GM12872 (cell line): ENCODE results near the gene F2RL1.

Experiments
- TF ChIP-seq, protein P1 (sequence below): IDR thresholded peaks from 3 replicates; pipeline ENCODE4 v1.5.1; 2011; ENCODE audit warnings: low read depth, mild to moderate bottlenecking, low read length, moderate library complexity; ENCODE audit not compliant: insufficient read depth

F2RL1 gene, protein sequence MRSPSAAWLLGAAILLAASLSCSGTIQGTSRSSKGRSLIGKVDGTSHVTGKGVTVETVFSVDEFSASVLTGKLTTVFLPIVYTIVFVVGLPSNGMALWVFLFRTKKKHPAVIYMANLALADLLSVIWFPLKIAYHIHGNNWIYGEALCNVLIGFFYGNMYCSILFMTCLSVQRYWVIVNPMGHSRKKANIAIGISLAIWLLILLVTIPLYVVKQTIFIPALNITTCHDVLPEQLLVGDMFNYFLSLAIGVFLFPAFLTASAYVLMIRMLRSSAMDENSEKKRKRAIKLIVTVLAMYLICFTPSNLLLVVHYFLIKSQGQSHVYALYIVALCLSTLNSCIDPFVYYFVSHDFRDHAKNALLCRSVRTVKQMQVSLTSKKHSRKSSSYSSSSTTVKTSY

DNA sequence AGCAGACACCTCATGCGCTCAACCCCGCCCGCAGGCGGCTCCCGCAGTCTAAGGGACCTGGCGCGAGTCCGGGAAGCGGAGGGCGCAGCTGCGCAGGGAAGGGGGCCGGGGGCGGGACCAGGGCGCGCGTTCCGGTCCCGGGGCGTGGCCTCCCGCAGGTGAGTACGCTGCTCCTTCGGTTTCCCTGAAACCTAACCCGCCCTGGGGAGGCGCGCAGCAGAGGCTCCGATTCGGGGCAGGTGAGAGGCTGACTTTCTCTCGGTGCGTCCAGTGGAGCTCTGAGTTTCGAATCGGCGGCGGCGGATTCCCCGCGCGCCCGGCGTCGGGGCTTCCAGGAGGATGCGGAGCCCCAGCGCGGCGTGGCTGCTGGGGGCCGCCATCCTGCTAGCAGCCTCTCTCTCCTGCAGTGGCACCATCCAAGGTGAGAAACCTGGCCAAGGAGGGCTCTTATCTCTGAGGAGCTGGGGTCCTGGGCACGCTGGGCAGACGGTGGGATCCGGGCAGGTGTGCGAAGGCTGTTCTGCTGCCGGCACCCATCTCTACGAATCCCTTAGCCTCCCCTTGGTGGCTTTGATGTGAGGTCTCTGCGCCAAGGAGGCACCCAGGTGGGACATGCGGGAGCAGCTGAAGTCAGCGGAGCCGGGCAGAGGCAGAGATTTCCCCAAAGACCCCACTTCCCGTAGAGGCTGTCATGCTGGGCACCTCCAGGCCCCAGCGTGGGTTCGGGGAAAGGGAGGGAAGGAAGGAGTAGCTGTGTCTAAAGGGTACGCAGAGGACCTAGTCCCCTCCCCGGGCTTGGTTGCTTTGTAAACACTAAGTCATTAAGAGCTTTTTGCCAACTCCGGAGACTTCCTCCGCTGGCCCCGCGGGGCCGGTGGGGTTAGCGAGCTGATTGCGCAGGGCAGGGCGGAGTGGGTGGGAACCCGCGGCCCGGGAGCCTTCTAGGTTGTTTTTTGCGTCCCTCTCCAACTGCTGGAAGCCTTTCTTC, at the start of gene F2RL1:
TSS of gene F2RL1 (plus strand) at position 187 of the 988 bp plus-strand sequence. CDS start at position 340, 153 bp downstream.
- TF ChIP-seq, protein P1, sequence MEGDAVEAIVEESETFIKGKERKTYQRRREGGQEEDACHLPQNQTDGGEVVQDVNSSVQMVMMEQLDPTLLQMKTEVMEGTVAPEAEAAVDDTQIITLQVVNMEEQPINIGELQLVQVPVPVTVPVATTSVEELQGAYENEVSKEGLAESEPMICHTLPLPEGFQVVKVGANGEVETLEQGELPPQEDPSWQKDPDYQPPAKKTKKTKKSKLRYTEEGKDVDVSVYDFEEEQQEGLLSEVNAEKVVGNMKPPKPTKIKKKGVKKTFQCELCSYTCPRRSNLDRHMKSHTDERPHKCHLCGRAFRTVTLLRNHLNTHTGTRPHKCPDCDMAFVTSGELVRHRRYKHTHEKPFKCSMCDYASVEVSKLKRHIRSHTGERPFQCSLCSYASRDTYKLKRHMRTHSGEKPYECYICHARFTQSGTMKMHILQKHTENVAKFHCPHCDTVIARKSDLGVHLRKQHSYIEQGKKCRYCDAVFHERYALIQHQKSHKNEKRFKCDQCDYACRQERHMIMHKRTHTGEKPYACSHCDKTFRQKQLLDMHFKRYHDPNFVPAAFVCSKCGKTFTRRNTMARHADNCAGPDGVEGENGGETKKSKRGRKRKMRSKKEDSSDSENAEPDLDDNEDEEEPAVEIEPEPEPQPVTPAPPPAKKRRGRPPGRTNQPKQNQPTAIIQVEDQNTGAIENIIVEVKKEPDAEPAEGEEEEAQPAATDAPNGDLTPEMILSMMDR = no peak

DNA sequence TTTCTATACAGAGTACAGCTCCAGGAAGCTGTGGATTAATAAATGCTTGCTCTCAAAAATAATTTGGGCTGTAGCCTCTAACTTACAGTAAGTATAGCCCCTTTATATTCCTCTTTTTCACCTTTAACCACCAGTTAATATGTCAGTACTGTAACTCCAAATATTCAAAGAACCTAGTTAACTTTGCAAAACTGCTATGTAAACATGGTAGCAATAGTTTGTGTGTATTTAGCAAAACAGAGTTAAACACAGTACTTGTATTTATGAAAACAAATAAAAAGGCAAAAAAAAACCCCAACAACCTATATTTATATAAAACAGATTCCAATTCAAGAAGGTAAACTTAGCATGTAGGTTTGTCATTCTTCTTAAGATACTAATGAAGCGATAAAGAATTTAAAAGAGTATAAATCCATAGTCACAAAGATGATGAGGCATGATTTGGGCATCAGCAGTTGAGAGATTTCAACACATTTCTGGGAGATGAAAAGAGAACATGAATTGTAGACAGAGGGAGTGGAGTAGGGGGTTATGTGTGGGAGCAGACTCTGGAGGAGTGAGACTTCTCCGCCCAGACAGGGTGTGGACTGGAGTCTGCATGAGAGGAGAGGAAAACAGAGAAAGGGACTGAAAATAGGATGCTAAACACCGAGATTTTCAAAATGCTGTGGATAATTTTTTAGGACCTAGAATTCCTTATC, 47.0 kb upstream of the F2RL1 start:
- TF ChIP-seq, protein P1 = no peak

DNA sequence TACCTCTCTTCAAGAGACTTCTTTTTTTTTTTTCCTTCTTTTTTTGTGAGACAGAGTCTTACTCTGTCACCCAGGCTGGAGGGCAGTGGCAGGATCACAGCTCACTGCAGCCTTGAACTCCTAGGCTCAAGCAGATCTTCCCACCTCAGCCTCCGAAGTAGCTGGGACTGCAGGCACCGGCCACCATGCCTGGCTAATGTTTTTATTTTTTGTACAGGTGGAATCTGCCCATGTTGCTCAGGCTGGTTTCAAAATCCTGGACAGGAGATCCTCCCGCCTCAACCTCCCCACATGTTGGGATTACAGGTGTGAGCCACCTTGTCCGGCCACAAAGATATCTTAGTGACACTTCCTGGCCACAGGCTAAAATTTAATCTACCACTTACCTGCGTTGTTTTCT, 42.9 kb upstream of the F2RL1 start:
- TF ChIP-seq, protein P1 = no peak

DNA sequence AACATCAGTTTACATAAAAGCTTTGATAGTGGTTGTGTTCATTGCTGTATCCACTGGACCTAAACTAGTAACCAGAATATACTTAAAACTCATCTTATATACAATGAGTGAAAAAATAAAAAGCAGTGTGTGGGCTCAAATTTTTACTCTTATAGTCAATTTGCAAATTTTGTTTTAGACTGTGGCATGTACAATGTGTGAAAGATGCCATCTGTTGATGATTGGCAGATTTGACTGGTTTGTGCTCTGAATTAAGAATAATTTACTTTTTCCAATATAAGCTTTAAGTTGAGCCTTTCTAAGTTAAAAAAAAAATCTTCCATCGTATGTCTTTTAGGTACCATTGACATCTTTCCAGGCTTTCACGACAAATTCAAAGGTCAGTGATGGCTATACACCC, 42.4 kb upstream of the F2RL1 start:
- TF ChIP-seq, protein P1 = no peak

DNA sequence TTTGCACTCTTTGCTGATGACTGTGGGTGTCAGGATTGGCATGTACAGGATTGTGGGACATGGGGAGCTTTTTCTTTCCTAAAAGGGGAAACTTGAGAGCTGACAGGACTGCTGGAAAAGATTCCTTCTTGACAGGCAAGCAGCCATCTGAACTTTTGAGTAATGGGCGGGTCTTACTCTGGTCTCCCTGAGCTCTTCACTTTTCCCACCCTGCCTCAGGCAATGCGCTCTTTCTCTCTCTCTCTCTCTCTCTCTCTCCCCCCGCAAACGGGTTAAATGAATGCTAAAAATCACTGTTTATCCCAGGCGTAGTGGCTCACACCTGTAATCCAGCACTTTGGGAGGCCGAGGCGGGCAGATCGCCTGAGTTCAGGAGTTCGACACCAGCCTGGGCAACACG, 37.1 kb upstream of the F2RL1 start:
- TF ChIP-seq, protein P1 = no peak

DNA sequence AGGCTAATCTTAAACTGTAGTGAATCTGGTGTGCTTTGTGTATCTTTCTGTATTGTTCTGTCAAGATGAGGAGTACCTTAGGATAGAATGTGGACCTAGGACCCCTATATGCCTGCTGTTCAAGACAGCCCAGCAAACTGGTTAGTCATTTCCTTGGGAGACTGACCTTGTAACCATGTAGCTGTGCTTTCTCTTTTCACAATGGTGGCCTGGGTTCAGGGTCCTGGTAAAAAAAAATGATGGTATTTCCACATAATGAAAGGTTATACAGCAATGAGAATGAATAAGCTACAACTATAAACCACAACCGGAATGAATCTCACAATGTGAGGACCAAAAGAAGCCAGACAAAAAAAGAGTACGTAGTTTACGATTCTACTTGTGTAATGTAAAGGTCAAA, 36.4 kb upstream of the F2RL1 start:
- TF ChIP-seq, protein P1 = no peak

DNA sequence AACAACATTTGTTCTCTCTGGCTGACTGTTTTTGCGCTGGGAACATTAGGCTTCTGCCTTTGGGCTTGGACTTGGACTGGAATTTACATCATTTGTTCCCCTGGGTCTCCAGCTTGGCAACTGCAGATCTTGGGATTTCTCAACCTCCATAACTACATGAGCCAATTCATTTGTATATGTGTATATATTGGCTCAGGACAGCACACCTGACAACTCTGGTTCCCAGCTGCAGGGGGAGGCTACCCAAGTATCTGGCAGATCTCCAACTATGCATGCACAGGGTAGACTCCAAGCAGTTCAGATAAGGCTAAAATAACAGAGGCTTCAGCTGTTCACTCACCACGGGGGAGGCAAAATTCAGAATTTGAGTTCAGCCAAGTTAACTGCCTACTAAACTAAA, 31.6 kb upstream of the F2RL1 start:
- TF ChIP-seq, protein P1 = no peak
